HG03460 (cell line): ENCODE measurements around the gene TXK.
A peak's percentile ranks its signal among the peaks of the same experiment; 100 is the strongest.
"Not testable (repeated sequence)": the region's sequence is repeated elsewhere in the genome, so short reads cannot be mapped to it uniquely, and the experiment has no call there.

Experiments
- ATAC-seq: cut with Tn5 transposase; IDR thresholded peaks from one replicate; pipeline ENCODE4 v1.9.1; 2021; ENCODE audit not compliant: unreplicated experiment

TXK gene

GRCh38 chr4:48134081-48134480 lies at the start of gene TXK:
TXK (minus strand) TSS chr4:48134250; CDS start chr4:48134170, 80 bp downstream.
- ATAC-seq, result no peak

GRCh38 chr4:48180234-48180633 lies 46.2 kb upstream of the TXK start:
- no peak for ATAC-seq

- no peak for ATAC-seq
Measured at GRCh38 chr4:48178931-48179330, 44.9 kb upstream of the TXK start.

- ATAC-seq, result no peak
Measured at GRCh38 chr4:48175806-48176205, 41.8 kb upstream of the TXK start.

- ATAC-seq, result no peak
Measured at GRCh38 chr4:48175328-48175727, 41.3 kb upstream of the TXK start.

GRCh38 chr4:48173056-48173991 lies 39.3 kb upstream of the TXK start:
- peak; percentile 67 for ATAC-seq

- ATAC-seq, result no peak
Measured at GRCh38 chr4:48172651-48173050, 38.6 kb upstream of the TXK start.

GRCh38 chr4:48169636-48170035 lies 35.6 kb upstream of the TXK start:
- no peak for ATAC-seq

GRCh38 chr4:48167538-48168263 lies 33.7 kb upstream of the TXK start:
- no peak for ATAC-seq

- ATAC-seq, result not testable (repeated sequence)
Measured at GRCh38 chr4:48164561-48164960, 30.5 kb upstream of the TXK start.

- no peak for ATAC-seq
Measured at GRCh38 chr4:48163746-48164145, 29.7 kb upstream of the TXK start.

- no peak for ATAC-seq
Measured at GRCh38 chr4:48162162-48162561, 28.1 kb upstream of the TXK start.

- no peak for ATAC-seq
Measured at GRCh38 chr4:48157271-48157670, 23.2 kb upstream of the TXK start.

- ATAC-seq, result no peak
Measured at GRCh38 chr4:48156423-48156822, 22.4 kb upstream of the TXK start.

- ATAC-seq, result peak; percentile 60
Measured at GRCh38 chr4:48153791-48154550, 19.9 kb upstream of the TXK start.

GRCh38 chr4:48152259-48152658 lies 18.2 kb upstream of the TXK start:
- ATAC-seq, result no peak

GRCh38 chr4:48149827-48150370 lies 15.8 kb upstream of the TXK start:
- no peak for ATAC-seq

GRCh38 chr4:48147621-48148020 lies 13.6 kb upstream of the TXK start:
- ATAC-seq, result no peak

GRCh38 chr4:48141048-48141447 lies 7.0 kb upstream of the TXK start:
- ATAC-seq, result peak; percentile 39

GRCh38 chr4:48139691-48140090 lies 5.6 kb upstream of the TXK start:
- ATAC-seq, result no peak

GRCh38 chr4:48138936-48139335 lies 4.9 kb upstream of the TXK start:
- ATAC-seq, result peak; percentile 82
